ENCODE results near the gene MCTP2.

GRCh38 chr15:94432279-94432678 lies 200.9 kb downstream of the MCTP2 start:
- no peak for TF ChIP-seq CTCF (IDR thresholded peaks at IDR 0.05; ENCODE audit: control extremely low read depth in 1 of 3, insufficient read depth in 1 of 3, low read depth in 1 of 3, low read length in 3 of 3)
- no peak for TF ChIP-seq SIN3A (conservative IDR thresholded peaks at IDR 0.05 in 1 of 2, IDR thresholded peaks at IDR 0.05 in 1 of 2; ENCODE audit: low read depth in 1 of 2, low read length in 2 of 2)
- TF ChIP-seq SUZ12 (IDR thresholded peaks at IDR 0.05; ENCODE audit: low read length): no peak
- no peak for TF ChIP-seq NANOG (IDR thresholded peaks at IDR 0.05; ENCODE audit: insufficient read depth, low read depth, low read length, poor library complexity, severe bottlenecking)
- TF ChIP-seq RXRA (IDR thresholded peaks at IDR 0.05; ENCODE audit: insufficient read depth, low read depth, low read length): no peak
- no peak for TF ChIP-seq TCF12 (IDR thresholded peaks at IDR 0.05; ENCODE audit: low read depth, low read length)
- no peak for TF ChIP-seq CEBPB (IDR thresholded peaks at IDR 0.05; ENCODE audit: low read depth, low read length)
- TF ChIP-seq RBBP5 (IDR thresholded peaks at IDR 0.05; ENCODE audit: borderline replicate concordance, low read depth, low read length): no peak
- TF ChIP-seq BRCA1 (IDR thresholded peaks at IDR 0.05; ENCODE audit: low read depth, low read length): no peak
- no peak for TF ChIP-seq EZH2 (IDR thresholded peaks at IDR 0.05; ENCODE audit: low read depth, low read length, severe bottlenecking)
